NCI-H1092 treated with DMSO at 0.1 percent for 48 hours (cell line): ENCODE results near the gene PITPNM1.
"Not testable (repeated sequence)": the region's sequence is repeated elsewhere in the genome, so short reads cannot be mapped to it uniquely, and the experiment has no call there.

Source experiments
- DNase-seq: peaks from one replicate; lab custom pipeline; 2025; lab: John Stamatoyannopoulos, UW

PITPNM1 gene

GRCh38 chr11:67489885-67490726, 15.1 kb downstream of the PITPNM1 start:
- no peak for DNase-seq

- DNase-seq, result no peak
Measured at GRCh38 chr11:67489203-67489884, 15.8 kb downstream of the PITPNM1 start.

GRCh38 chr11:67486481-67487195, 18.5 kb downstream of the PITPNM1 start:
- no peak for DNase-seq

GRCh38 chr11:67485873-67486361, 19.2 kb downstream of the PITPNM1 start:
- not testable (repeated sequence) for DNase-seq

GRCh38 chr11:67484847-67485311, 20.3 kb downstream of the PITPNM1 start:
- DNase-seq, result no peak

GRCh38 chr11:67483831-67484665, 21.1 kb downstream of the PITPNM1 start:
- DNase-seq, result no peak

- peak; percentile 99 for DNase-seq
Measured at GRCh38 chr11:67482827-67483798, 22.1 kb downstream of the PITPNM1 start, which contains the start of gene AIP. AIP (plus strand) TSS chr11:67483026; CDS start chr11:67483159, 133 bp downstream.

GRCh38 chr11:67482275-67482826, 22.8 kb downstream of the PITPNM1 start:
- DNase-seq, result no peak

GRCh38 chr11:67477344-67478050, 27.7 kb downstream of the PITPNM1 start:
- not testable (repeated sequence) for DNase-seq

- DNase-seq, result not testable (repeated sequence)
Measured at GRCh38 chr11:67476692-67477091, 28.5 kb downstream of the PITPNM1 start.

GRCh38 chr11:67472882-67473281, 32.3 kb downstream of the PITPNM1 start:
- no peak for DNase-seq

GRCh38 chr11:67470337-67471002, 34.7 kb downstream of the PITPNM1 start:
- no peak for DNase-seq

- DNase-seq, result no peak
Measured at GRCh38 chr11:67469508-67469811, 35.7 kb downstream of the PITPNM1 start.

GRCh38 chr11:67468759-67469507, 36.2 kb downstream of the PITPNM1 start, which contains the start of gene TMEM134:
TMEM134 (minus strand) TSS chr11:67469251; CDS start chr11:67469192, 59 bp downstream.
- peak; percentile 89 for DNase-seq

- no peak for DNase-seq
Measured at GRCh38 chr11:67468456-67468758, 36.8 kb downstream of the PITPNM1 start.

GRCh38 chr11:67468056-67468455, 37.1 kb downstream of the PITPNM1 start:
- peak; percentile 12 for DNase-seq

- DNase-seq, result no peak
Measured at GRCh38 chr11:67466962-67467771, 38.0 kb downstream of the PITPNM1 start.
